Testis (tissue), 3 donors: ENCODE data around the gene MGAT1. TPM values are rescaled to one million over a fixed set of nuclear protein-coding genes. Genes with fewer than 3 reads are reported as not detected.
A peak's percentile ranks its signal among the peaks of the same experiment; 100 is the strongest.

Source experiments
- DNase-seq: peaks from one replicate; pipeline ENCODE4 v3.0.0-alpha.2; 2019
- H3K27ac ChIP-seq, 2 donors: fragments of 200-600 bp; sonication (generic); one replicate each; pipeline ENCODE4 v1.5.1; 2019
- H3K27me3 ChIP-seq: fragments of 200-600 bp; sonication (generic); one replicate; pipeline ENCODE4 v1.5.1; 2019
- H3K36me3 ChIP-seq: fragments of 200-600 bp; sonication (generic); one replicate; pipeline ENCODE4 v1.5.1; 2017; ENCODE audit warnings: low read depth; ENCODE audit errors: missing control alignments
- H3K4me1 ChIP-seq: fragments of 200-600 bp; sonication (generic); one replicate; pipeline ENCODE4 v1.5.1; 2019
- H3K4me3 ChIP-seq, 2 donors: fragments of 200-600 bp; sonication (generic); one replicate each; pipeline ENCODE4 v1.5.1; 2017 to 2019
- H3K9me3 ChIP-seq: fragments of 200-600 bp; sonication (generic); one replicate; pipeline ENCODE4 v1.5.1; 2017
- CTCF ChIP-seq, 3 experiments: fragments of 450-650 bp in 2 of 3; fragments of 200-600 bp in 1 of 3; sonication (generic) in 1 of 3; IDR thresholded peaks; one replicate each; pipeline ENCODE4 v1.5.1; 2016 to 2019; ENCODE audit warnings: antibody characterized with exemption in 3 of 3, mild to moderate bottlenecking in 2 of 3, moderate library complexity in 1 of 3
- POLR2A ChIP-seq: fragments of 450-650 bp; IDR thresholded peaks from one replicate; pipeline ENCODE4 v1.6.1; 2017; ENCODE audit warnings: antibody characterized with exemption, mild to moderate bottlenecking, moderate library complexity
- WGBS, 2 donors: methylation state at CpG; one replicate each; pipeline ENCODE4 v1.1.5; 2018; 5-methylcytosine and 5-hydroxymethylcytosine counted together
- intact Hi-C: fragments of 100-400 bp; cut with DNase I; formaldehyde crosslinking; loops from one replicate; pipeline ENCODE4 v1.15.1; 2023; ENCODE audit warnings: low total_unique reads
- polyA plus RNA-seq: library from polyadenylated mRNA; stranded (reverse); fragments of 350-450 nt; fragmentation: Illumina TruSeq; extraction: RNeasy Lipid Tissue Mini Kit (QIAGEN cat#74804); gene quantifications from one replicate; pipeline ENCODE4 v1.2.3, GENCODE V29; 2014; ENCODE audit warnings: low read depth, low replicate concordance; ENCODE audit not compliant: insufficient read depth
- total RNA-seq, 2 donors: library from RNA; depleted of rRNA; stranded (reverse); fragments of >200 nt; gene quantifications; one replicate each; pipeline ENCODE4 v1.2.3, GENCODE V29; 2016

Gene MGAT1
- total and polyA plus RNA-seq, 3 donors from 2014 or later: 95.8 to 136 (median 106) TPM

DNA sequence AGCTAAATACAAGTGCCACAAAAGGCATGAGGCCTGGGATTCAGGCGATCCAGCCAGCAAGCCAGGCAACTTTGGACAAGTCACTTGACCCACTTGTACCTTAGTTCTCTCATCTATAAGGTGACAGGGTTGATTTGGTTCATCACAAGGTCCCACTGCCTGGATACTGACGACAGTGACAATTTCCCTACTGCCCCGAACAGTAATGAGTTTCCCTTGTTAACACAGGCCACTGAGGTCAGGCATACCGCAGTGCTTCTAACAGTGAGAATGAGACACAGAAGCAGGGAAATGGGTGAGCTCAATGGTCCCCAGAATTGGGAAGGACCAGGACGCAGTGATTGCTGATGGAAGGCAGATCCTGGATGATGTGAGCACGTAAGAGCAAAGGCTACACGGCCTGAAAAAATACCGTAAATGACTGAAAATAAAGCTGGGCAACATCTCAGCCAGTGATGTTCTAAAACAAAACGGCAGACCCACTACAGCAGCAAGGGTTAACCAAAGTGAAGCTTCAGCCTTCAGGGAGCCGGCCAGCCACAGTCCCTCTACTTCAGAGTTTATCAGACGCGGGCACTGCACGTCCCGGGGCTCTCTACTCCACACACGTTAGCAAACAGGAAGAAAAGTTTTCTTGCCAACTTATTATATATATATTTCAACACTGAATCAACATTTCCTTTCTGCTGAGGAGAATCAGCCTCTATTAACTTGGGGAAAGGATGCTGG lies 846 bp downstream of the MGAT1 start:
- no peak for DNase-seq
- Histone ChIP-seq H3K27ac (peak overlapping the region; percentile 98 to 100), H3K27me3 (no peaks in the 10 kb centered on the region), H3K9me3 (no peaks in the 10 kb centered on the region), H3K4me3 (peak overlapping the region; percentile 87 to 93), H3K36me3 (no peaks in the 10 kb centered on the region), H3K4me1 (peaks cover 69% of the 10 kb centered on the region)
- intact Hi-C loops: no loop called here
- 6 to 9% methylated on average over 15 of the region's 15 CpGs for WGBS, 2 donors
- TF ChIP-seq POLR2A (no peak), CTCF (IDR thresholded peaks at IDR 0.05) (no peak)

GRCh38 chr5:180799902-180800801 lies 2.5 kb downstream of the MGAT1 start:
- Histone ChIP-seq H3K4me1 (peaks cover 53% of the 10 kb centered on the region), H3K27me3 (no peaks in the 10 kb centered on the region), H3K9me3 (no peaks in the 10 kb centered on the region), H3K27ac (no peak overlapping the region), H3K4me3 (no peak overlapping the region), H3K36me3 (no peaks in the 10 kb centered on the region)
- intact Hi-C loops: no loop called here
- WGBS, 2 donors: 82 to 84% methylated on average over 6 of the region's 6 CpGs
- DNase-seq: no peak
- no peak for TF ChIP-seq POLR2A
- TF ChIP-seq CTCF (IDR thresholded peaks at IDR 0.05): no peak

DNA sequence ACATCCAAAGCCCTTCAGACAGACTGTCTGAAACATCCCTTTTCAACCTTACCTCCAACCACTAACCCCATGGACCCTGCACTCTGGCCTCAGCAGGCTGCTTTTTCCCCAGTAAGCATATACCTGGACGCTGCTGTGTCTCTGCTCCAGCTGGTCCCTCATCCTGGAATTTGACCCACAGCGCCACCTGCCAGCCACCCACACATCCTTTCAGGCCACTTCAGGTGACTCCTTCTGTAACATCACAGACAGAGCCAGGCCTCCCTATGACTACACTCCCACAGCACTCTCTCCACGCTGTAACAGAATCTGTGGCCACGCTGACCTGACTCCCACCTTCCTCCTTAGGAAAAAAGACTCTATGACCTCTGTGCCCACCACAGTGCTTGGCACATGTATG lies 3.4 kb downstream of the MGAT1 start:
- H3K27ac ChIP-seq: no peak overlapping the region
- no peak for DNase-seq
- TF ChIP-seq CTCF (IDR thresholded peaks at IDR 0.05) (no peak), POLR2A (no peak)
- WGBS, 2 donors: 57 to 71% methylated on average over 4 of the region's 4 CpGs
- intact Hi-C loops: no loop called here
- H3K9me3 ChIP-seq: no peaks in the 10 kb centered on the region
- no peak overlapping the region for H3K4me3 ChIP-seq
- H3K36me3 ChIP-seq: no peaks in the 10 kb centered on the region
- H3K4me1 ChIP-seq: peaks cover 43% of the 10 kb centered on the region
- H3K27me3 ChIP-seq: no peaks in the 10 kb centered on the region

- no peak overlapping the region for H3K27ac ChIP-seq
- peaks cover 33% of the 10 kb centered on the region for H3K4me1 ChIP-seq
- H3K4me3 ChIP-seq: no peak overlapping the region
- 76 to 92% methylated on average over 11 of the region's 11 CpGs for WGBS, 2 donors
- intact Hi-C loops: no loop called here
- no peaks in the 10 kb centered on the region for H3K36me3 ChIP-seq
- no peaks in the 10 kb centered on the region for H3K9me3 ChIP-seq
- TF ChIP-seq CTCF (IDR thresholded peaks at IDR 0.05) (no peak), POLR2A (no peak)
- DNase-seq: no peak
- no peaks in the 10 kb centered on the region for H3K27me3 ChIP-seq
These were observed 4.4 kb downstream of the MGAT1 start for GRCh38 chr5:180798193-180798592.
